GM12801 (cell line): ENCODE results near the gene FAM83D.

Experiments used
- CTCF ChIP-seq: IDR thresholded peaks from one replicate; pipeline ENCODE4 v1.5.1; 2011; ENCODE audit warnings: control low read depth; ENCODE audit not compliant: insufficient read length; ENCODE audit errors: extremely low read depth

Gene FAM83D

GRCh38 chr20:38890497-38890818 lies 35.8 kb upstream of the FAM83D start:
- TF ChIP-seq CTCF = no peak

GRCh38 chr20:38892091-38892981 lies 33.9 kb upstream of the FAM83D start:
- no peak for TF ChIP-seq CTCF

GRCh38 chr20:38893056-38893564 lies 33.1 kb upstream of the FAM83D start:
- TF ChIP-seq CTCF = no peak

- TF ChIP-seq CTCF = no peak
These were observed 32.6 kb upstream of the FAM83D start for GRCh38 chr20:38893565-38894090.

GRCh38 chr20:38894091-38894847 lies 31.9 kb upstream of the FAM83D start:
- TF ChIP-seq CTCF = no peak

- TF ChIP-seq CTCF = no peak
These were observed 30.9 kb upstream of the FAM83D start for GRCh38 chr20:38895098-38895949.
